Muscle layer of colon (tissue), 2 donors: Measurements from ENCODE around the gene GNAI2.
"Not testable (repeated sequence)": the region's sequence is repeated elsewhere in the genome, so short reads cannot be mapped to it uniquely, and the experiment has no call there.

Experiments used
- H3K27ac ChIP-seq: one replicate; pipeline ENCODE4 v1.7.0; 2013; ENCODE audit warnings: low read depth, mild to moderate bottlenecking, low read length, moderate library complexity
- H3K27me3 ChIP-seq, 2 donors: one replicate each; pipeline ENCODE4 v1.7.0; 2013; ENCODE audit warnings: low read length in 2 of 2, mild to moderate bottlenecking in 2 of 2; ENCODE audit not compliant: insufficient read depth in 2 of 2, control insufficient read depth in 1 of 2
- H3K36me3 ChIP-seq: one replicate; pipeline ENCODE4 v1.7.0; 2013; ENCODE audit warnings: mild to moderate bottlenecking, low read length; ENCODE audit not compliant: insufficient read depth
- H3K4me1 ChIP-seq: one replicate; pipeline ENCODE4 v1.7.0; 2013; ENCODE audit warnings: mild to moderate bottlenecking, low read length; ENCODE audit not compliant: insufficient read depth
- H3K4me3 ChIP-seq, 2 donors: one replicate each; pipeline ENCODE4 v1.7.0; 2013; ENCODE audit warnings: low read length in 2 of 2, low read depth in 1 of 2, mild to moderate bottlenecking in 1 of 2, moderate library complexity in 1 of 2
- H3K9ac ChIP-seq: one replicate; pipeline ENCODE4 v1.7.0; 2013; ENCODE audit warnings: low read length
- H3K9me3 ChIP-seq: one replicate; pipeline ENCODE4 v1.7.0; 2013; ENCODE audit warnings: mild to moderate bottlenecking, low read length
- donor health status: abdominal sarcoma.
- donor health status: Adenocarcinoma of cecum.

The GNAI2 gene

DNA sequence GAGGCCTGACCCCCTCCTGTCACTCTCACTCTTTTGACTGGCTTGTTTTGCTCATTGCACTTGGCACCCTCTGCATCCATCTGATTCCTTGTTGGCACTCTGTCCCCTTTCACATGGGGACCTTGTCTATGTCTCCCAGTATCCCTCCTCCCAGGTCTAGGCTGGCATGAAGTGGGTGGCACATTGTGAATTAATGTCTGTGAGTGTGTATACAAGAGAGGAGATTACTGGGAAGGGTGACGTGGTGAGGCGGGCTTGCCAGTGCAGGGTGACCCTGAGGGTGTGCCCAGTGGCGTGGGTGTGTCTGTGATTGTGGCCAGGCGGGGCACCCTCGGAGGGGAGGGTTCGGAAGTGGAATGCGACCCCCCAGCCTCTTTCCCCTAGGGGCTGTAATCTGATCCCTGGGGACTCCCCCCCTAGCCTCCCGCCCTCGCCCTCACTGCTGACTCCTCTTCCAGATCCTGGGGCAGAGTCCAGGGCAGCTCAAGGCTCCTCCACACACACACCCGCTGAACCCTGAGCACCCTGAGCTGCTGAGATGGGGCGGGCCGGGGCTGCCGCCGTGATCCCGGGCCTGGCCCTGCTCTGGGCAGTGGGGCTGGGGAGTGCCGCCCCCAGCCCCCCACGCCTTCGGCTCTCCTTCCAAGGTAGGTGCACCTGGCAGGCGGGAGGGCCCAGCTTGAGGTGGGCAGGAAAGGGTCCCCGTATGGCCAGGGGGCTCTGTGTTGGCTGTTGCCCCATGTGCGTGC lies 32.9 kb downstream of the GNAI2 start, which contains the start of gene SEMA3B:
Gene SEMA3B (plus strand): TSS at position 445 of the 749 bp plus-strand sequence. CDS start 94 bp downstream, at position 539.
- Histone ChIP-seq H3K9me3 (no peaks in the 10 kb centered on the region), H3K4me3 (peak within 1 kb of the TSS; percentile 37 to 79), H3K9ac (peak within 1 kb of the TSS; percentile 91), H3K4me1 (peaks cover 61% of the 10 kb centered on the region), H3K27me3 (no peaks in the 10 kb centered on the region), H3K27ac (peak within 1 kb of the TSS; percentile 82), H3K36me3 (peaks cover 7% of the 10 kb centered on the region)

DNA sequence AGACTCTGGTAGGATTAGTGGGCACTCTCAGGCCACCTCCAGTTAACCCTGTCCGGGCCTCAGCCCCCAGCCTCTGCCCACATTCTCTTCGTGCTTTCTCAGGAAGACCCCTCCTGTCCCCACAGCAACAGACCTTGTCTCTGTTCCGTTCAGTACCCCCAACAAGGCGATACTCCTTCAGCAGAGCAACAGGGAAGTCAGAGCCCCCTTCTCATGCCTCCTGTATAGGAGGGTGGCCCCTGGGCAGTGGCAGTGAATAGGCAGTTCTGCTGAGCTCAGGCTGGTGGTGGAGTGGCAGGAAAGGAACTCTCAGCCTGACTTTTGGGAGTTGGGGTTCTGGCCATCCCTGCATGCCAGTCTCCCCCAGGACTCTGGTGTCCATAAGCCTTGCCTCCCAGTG lies 33.5 kb downstream of the GNAI2 start:
- H3K4me1 ChIP-seq: peaks cover 55% of the 10 kb centered on the region
- peak overlapping the region; percentile 77 for H3K27ac ChIP-seq
- H3K36me3 ChIP-seq: peaks cover 7% of the 10 kb centered on the region
- H3K27me3 ChIP-seq: peaks cover 0 to under 1% of the 10 kb centered on the region in 2 donors
- no peaks in the 10 kb centered on the region for H3K9me3 ChIP-seq
- peak overlapping the region; percentile 66 for H3K9ac ChIP-seq
- peak overlapping the region; percentile 12 to 79 for H3K4me3 ChIP-seq

DNA sequence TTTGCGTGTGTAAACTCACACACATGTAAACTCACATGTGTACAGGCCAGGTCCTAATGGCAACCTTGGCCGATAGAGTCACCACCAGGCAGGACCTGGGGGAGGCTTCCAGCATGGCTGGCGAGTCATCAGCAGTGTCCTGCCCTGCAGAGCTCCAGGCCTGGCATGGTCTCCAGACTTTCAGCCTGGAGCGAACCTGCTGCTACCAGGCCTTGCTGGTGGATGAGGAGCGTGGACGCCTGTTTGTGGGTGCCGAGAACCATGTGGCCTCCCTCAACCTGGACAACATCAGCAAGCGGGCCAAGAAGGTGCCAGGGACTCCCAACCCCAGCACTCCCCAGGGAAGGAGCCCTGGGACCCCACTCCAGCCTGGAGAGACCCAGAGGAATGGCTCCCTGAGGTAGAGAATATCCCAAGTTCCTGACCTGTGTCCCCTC lies 34.0 kb downstream of the GNAI2 start:
- H3K27ac ChIP-seq: peak overlapping the region; percentile 77
- peaks cover 0 to 6% of the 10 kb centered on the region in 2 donors for H3K27me3 ChIP-seq
- H3K36me3 ChIP-seq: peaks cover 7% of the 10 kb centered on the region
- H3K9me3 ChIP-seq: no peaks in the 10 kb centered on the region
- H3K4me3 ChIP-seq: peak overlapping the region in 1 of 2 donors; percentile 79
- peaks cover 51% of the 10 kb centered on the region for H3K4me1 ChIP-seq
- H3K9ac ChIP-seq: no peak overlapping the region

DNA sequence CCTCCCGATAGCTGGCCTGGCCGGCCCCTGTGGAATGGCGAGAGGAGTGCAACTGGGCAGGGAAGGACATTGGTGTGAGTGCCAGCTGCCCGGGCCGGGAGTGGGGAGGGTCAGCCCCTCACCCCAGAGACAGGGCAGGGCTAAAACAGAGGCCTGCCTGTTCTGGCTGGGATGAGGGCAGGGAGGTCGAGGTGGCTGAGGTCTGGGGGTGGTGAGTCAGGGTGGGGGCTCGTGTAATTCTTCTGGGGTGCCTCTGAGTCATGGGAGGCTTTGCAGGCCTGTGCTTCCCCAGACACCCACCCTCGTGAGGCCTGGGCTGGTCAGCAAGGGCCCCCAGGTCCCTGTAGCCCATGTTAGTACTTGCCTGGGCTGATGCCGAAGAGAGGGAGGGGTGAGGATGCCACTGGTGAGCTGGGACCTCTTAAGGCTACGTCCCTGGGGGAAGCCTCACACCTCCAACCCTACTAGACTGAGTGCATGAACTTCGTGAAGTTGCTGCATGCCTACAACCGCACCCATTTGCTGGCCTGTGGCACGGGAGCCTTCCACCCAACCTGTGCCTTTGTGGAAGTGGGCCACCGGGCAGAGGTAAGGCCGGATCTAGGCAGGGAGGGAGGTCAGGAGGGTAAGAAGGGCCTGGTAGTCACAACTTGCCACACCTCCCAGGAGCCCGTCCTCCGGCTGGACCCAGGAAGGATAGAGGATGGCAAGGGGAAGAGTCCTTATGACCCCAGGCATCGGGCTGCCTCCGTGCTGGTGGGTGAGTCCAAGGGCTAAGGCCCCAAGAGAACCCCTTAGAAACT lies 34.6 kb downstream of the GNAI2 start:
- H3K9ac ChIP-seq: no peak overlapping the region
- peaks cover 0 to 11% of the 10 kb centered on the region in 2 donors for H3K27me3 ChIP-seq
- H3K4me3 ChIP-seq: peak overlapping the region in 1 of 2 donors; percentile 79
- peaks cover 7% of the 10 kb centered on the region for H3K36me3 ChIP-seq
- H3K27ac ChIP-seq: peak overlapping the region; percentile 77
- H3K4me1 ChIP-seq: peaks cover 44% of the 10 kb centered on the region
- no peaks in the 10 kb centered on the region for H3K9me3 ChIP-seq

DNA sequence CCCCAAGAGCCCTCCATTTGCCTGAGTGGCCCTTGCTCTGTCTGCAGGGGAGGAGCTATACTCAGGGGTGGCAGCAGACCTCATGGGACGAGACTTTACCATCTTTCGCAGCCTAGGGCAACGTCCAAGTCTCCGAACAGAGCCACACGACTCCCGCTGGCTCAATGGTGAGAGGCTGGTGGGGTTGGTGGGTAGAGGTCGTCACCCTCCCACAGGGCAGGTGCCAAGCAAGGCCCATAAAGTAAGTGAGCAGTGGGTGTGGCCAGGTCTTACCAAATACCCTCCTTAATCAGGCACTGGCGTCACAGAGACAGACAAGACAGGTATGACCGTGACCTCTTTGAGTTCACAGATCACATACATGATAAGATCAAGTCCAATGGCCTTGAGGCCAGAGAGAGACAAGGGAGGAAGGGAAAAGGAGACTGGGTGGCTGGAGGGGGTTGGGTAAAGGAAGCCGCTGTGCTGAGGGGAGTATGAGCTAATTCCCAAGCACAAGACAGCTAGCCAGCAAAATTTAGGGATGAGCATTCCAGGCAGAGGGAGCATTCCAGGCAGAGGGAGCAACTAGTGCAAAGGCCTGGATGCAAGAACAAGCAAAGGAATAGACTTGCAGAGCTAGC lies 35.4 kb downstream of the GNAI2 start:
- Histone ChIP-seq H3K27ac (peak overlapping the region; percentile 17), H3K27me3 (peaks cover 0 to 11% of the 10 kb centered on the region in 2 donors), H3K9me3 (no peaks in the 10 kb centered on the region), H3K9ac (no peak overlapping the region), H3K4me1 (peaks cover 36% of the 10 kb centered on the region), H3K36me3 (peaks cover 7% of the 10 kb centered on the region), H3K4me3 (no peak overlapping the region)

DNA sequence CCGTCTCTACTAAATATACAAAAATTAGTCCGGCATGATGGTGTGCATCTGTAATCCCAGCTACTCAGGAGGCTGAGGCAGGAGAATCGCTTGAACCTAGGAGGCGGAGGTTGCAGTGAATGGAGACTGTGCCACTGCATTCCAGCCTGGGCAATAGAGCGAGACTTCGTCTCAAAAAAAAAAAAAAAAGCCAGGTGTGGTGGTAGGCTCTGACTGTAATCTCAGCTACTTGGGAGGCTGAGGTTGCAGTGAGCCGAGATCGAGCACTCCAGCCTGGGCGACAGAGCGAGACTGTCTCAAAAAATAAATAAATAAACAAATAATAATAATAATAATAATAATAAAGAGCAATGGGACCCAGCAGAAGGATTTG lies 36.5 kb downstream of the GNAI2 start:
- H3K27me3 ChIP-seq: peaks cover 0 to 11% of the 10 kb centered on the region in 2 donors
- H3K36me3 ChIP-seq, H3K9ac ChIP-seq, H3K9me3 ChIP-seq, H3K4me3 ChIP-seq, H3K27ac ChIP-seq: not testable (repeated sequence)
- H3K4me1 ChIP-seq: peaks cover 32% of the 10 kb centered on the region

DNA sequence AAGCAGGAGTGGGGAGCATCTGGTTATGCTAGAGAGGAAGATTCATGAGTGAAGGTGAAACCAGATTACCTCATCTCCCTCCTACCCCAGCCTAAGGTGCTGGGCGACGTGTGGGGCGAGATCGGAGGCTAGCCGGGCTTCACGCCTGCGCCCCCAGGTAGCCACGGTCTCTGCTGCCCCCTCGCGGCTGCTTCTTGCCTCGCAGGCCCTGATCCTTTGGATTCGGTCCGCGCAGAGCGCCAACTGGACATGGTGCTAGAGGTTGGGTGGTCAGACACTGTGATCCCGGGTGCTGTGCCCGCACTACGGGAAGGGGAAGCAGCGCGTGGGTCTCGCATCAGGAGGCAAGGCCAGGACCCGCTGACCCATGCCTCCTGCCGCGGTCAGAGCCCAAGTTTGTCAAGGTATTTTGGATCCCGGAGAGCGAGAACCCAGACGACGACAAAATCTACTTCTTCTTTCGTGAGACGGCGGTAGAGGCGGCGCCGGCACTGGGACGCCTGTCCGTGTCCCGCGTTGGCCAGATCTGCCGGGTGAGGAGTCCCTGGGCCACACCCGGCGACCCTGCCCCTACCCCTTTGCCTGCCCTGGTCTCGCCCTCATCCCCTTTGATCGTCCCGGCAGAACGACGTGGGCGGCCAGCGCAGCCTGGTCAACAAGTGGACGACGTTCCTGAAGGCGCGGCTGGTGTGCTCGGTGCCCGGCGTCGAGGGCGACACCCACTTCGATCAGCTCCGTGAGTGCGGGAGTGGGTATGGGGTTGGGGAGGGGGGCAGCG lies 37.1 kb downstream of the GNAI2 start:
- H3K27me3 ChIP-seq: peaks cover 0 to 11% of the 10 kb centered on the region in 2 donors
- no peak overlapping the region for H3K27ac ChIP-seq
- H3K4me1 ChIP-seq: peaks cover 27% of the 10 kb centered on the region
- H3K4me3 ChIP-seq: peak overlapping the region; percentile 45 to 55
- peaks cover 7% of the 10 kb centered on the region for H3K36me3 ChIP-seq
- H3K9ac ChIP-seq: no peak overlapping the region
- no peaks in the 10 kb centered on the region for H3K9me3 ChIP-seq

DNA sequence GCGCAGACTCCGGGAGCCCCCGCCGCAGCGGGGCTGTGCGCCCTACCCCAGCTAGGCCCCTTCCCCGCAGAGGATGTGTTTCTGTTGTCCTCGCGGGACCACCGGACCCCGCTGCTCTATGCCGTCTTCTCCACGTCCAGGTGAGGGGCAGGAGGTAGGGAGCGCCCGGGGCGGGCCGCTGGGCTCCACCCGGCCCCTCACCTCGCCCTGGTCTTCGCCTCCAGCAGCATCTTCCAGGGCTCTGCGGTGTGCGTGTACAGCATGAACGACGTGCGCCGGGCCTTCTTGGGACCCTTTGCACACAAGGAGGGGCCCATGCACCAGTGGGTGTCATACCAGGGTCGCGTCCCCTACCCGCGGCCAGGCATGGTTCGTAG lies 37.7 kb downstream of the GNAI2 start:
- Histone ChIP-seq H3K4me3 (peak overlapping the region in 1 of 2 donors; percentile 55), H3K27ac (no peak overlapping the region), H3K9ac (no peak overlapping the region), H3K4me1 (peaks cover 21% of the 10 kb centered on the region), H3K36me3 (peaks cover 7% of the 10 kb centered on the region), H3K9me3 (no peaks in the 10 kb centered on the region), H3K27me3 (peaks cover 0 to 11% of the 10 kb centered on the region in 2 donors)

DNA sequence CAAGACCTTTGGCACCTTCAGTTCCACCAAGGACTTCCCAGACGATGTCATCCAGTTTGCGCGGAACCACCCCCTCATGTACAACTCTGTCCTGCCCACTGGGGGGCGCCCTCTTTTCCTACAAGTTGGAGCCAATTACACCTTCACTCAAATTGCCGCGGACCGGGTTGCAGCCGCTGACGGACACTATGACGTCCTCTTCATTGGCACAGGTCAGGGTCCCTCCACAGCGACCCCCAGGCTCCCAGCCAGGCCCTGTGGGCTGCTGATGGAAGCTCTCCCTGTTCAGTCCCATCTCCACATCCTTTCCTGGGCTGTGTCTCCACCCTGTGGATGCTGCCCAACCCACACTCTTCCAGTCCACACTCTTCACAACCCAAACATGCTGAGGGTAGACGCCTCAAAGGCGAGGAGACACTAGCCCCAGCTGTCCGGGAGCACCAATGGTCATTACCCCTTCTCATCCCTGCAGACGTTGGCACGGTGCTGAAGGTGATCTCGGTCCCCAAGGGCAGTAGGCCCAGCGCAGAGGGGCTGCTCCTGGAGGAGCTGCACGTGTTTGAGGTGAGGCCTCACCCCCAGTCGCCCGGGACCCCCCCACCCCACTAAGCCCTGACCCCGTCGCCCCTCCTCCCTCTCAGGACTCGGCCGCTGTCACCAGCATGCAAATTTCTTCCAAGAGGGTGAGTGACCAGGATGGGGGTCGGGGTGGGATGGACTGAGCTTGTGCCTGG lies 38.5 kb downstream of the GNAI2 start:
- no peak overlapping the region for H3K27ac ChIP-seq
- peaks cover 7% of the 10 kb centered on the region for H3K36me3 ChIP-seq
- H3K9me3 ChIP-seq: no peaks in the 10 kb centered on the region
- H3K4me1 ChIP-seq: peaks cover 16% of the 10 kb centered on the region
- no peak overlapping the region for H3K9ac ChIP-seq
- H3K27me3 ChIP-seq: peaks cover 0 to 11% of the 10 kb centered on the region in 2 donors
- no peak overlapping the region for H3K4me3 ChIP-seq

DNA sequence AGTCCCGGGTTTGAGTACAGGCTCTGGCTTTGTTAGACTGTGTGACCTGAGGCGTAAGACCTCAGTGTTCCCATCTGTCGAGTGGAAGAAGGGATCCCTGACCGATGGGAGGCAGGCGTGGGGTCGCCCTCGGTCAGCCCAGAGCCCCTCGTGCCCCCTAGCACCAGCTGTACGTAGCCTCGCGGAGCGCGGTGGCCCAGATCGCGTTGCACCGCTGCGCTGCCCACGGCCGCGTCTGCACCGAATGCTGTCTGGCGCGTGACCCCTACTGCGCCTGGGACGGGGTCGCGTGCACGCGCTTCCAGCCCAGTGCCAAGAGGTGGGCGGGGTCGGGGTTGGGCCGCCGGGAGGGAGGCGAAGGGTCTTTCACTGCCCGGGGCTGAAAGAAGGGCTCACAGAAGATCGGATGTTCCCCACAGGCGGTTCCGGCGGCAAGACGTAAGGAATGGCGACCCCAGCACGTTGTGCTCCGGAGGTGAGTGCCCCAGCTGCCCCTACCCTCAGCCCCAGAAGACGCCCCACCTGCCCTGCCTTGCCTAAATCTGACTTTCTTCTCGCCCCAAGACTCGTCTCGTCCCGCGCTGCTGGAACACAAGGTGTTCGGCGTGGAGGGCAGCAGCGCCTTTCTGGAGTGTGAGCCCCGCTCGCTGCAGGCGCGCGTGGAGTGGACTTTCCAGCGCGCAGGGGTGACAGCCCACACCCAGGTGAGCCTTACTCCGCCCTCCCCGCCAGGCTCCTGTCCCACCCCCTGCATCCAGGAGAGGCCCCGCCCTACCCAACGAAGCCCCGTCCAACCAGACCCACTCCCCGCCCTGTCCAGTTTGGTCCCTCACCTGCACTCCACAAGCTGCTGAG lies 39.4 kb downstream of the GNAI2 start:
- H3K27ac ChIP-seq: no peak overlapping the region
- no peaks in the 10 kb centered on the region for H3K9me3 ChIP-seq
- H3K9ac ChIP-seq: no peak overlapping the region
- H3K36me3 ChIP-seq: peaks cover 7% of the 10 kb centered on the region
- peaks cover 9% of the 10 kb centered on the region for H3K4me1 ChIP-seq
- H3K4me3 ChIP-seq: no peak overlapping the region
- H3K27me3 ChIP-seq: peaks cover 0 to 11% of the 10 kb centered on the region in 2 donors
